ENCODE data around the gene COL28A1. TPM values are rescaled to one million over a fixed set of nuclear protein-coding genes. Genes with fewer than 3 reads are reported as not detected.

COL28A1 gene
- total RNA-seq, 4 donors from 2014 or later = 15.1 to 23.7 (median 18.3) TPM

DNA sequence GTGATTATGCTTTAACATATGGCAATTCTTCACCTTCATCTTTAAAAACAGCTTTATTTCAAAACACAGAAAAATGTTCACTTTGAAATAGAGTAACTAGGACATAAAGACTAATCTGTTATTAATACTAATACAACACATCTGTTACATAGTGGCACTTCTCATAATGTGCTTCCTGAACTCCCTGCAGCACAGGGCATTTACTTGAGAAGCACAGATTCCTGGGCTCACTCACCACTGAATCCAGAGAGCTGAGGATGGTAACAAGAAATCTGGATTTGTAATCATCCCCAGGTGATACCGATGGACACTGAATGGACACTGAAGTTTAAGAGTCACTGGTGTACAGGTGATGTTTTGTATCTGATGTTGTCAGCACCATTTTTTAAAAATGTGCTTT is 96.1 kb downstream of the COL28A1 start:
- H3K27me3 ChIP-seq = no peaks in the 10 kb centered on the region
- DNase-seq (ENCODE audit: extremely low spot score) = no peak
- intact Hi-C loops (cut with DNase I) = no loop called here
- TF ChIP-seq EP300 (IDR thresholded peaks at IDR 0.05) (no peak), POLR2AphosphoS5 (IDR thresholded peaks at IDR 0.05) (no peak), POLR2A (IDR thresholded peaks at IDR 0.05; ENCODE audit: low read depth) (no peak), CTCF (IDR thresholded peaks at IDR 0.05) (no peak)
- no peaks in the 10 kb centered on the region for H3K9me3 ChIP-seq
- no peaks in the 10 kb centered on the region for H3K4me1 ChIP-seq
- no peak overlapping the region for H3K27ac ChIP-seq (replicated peaks in 1 of 4)
- no peaks in the 10 kb centered on the region for H3K36me3 ChIP-seq
- 89% methylated on average over 1 of the region's 1 CpG for WGBS
- no peak overlapping the region for H3K4me3 ChIP-seq

DNA sequence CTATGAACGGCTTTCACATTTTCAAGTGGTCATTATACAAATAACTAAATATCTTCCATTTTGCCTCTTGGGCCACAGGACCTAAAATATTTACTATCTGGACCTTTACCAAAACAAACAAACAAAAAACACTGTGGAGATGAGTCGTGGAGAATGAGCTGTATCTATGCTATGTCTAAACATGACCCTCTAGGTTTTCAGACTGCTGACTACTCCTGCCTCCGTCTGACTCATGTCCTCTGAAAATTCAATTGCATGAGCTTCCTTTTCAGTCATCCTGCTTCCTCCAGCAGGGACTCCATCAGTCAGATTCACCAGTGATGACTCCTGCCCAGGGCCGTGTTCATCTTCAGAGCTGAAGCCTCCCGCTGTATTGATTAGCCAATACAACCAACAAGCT is 96.8 kb downstream of the COL28A1 start:
- WGBS = 69% methylated on average over 5 of the region's 5 CpGs
- no peaks in the 10 kb centered on the region for H3K27me3 ChIP-seq
- intact Hi-C loops (cut with DNase I) = no loop called here

DNA sequence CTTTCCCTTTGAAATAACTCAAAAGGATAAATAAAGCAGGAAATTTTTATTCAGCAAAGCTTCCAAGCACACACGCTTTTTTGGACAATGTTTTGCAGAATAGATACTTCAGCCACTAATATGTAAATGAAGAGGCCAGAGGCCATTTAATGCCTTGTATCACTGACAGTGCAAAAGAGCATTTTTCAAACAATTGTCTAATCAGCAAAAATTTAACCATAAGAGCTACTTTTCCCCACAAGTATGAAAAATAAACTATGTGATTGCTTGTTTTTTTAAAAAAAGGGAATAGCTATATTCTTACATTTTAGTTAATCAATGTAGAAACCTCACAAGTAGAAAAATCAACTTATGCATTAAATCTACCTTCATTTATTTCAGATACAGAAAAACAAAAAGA is 99.7 kb downstream of the COL28A1 start:
- no peak overlapping the region for H3K4me3 ChIP-seq
- no peaks in the 10 kb centered on the region for H3K9me3 ChIP-seq
- H3K27me3 ChIP-seq = no peaks in the 10 kb centered on the region
- DNase-seq (ENCODE audit: extremely low spot score) = no peak
- intact Hi-C loops (cut with DNase I) = no loop called here
- no peaks in the 10 kb centered on the region for H3K36me3 ChIP-seq
- WGBS = 93% methylated on average over 1 of the region's 1 CpG
- TF ChIP-seq POLR2A (IDR thresholded peaks at IDR 0.05; ENCODE audit: low read depth) = no peak
- no peak for TF ChIP-seq CTCF (IDR thresholded peaks at IDR 0.05)
- TF ChIP-seq POLR2AphosphoS5 (IDR thresholded peaks at IDR 0.05) = no peak
- no peak for TF ChIP-seq EP300 (IDR thresholded peaks at IDR 0.05)
- no peaks in the 10 kb centered on the region for H3K4me1 ChIP-seq
- no peak overlapping the region for H3K27ac ChIP-seq (replicated peaks in 1 of 4)

More for the DNA sequence above, 96.8 kb downstream of the COL28A1 start:
- Histone ChIP-seq H3K4me3 (no peak overlapping the region), H3K4me1 (no peaks in the 10 kb centered on the region), H3K36me3 (no peaks in the 10 kb centered on the region), H3K27ac (replicated peaks in 1 of 4) (no peak overlapping the region), H3K9me3 (no peaks in the 10 kb centered on the region)
- no peak for TF ChIP-seq POLR2A (IDR thresholded peaks at IDR 0.05; ENCODE audit: low read depth)
- no peak for TF ChIP-seq POLR2AphosphoS5 (IDR thresholded peaks at IDR 0.05)
- no peak for TF ChIP-seq CTCF (IDR thresholded peaks at IDR 0.05)
- TF ChIP-seq EP300 (IDR thresholded peaks at IDR 0.05) = no peak
- no peak for DNase-seq (ENCODE audit: extremely low spot score)

- TF ChIP-seq EP300 (IDR thresholded peaks at IDR 0.05) (no peak), POLR2A (IDR thresholded peaks at IDR 0.05; ENCODE audit: low read depth) (no peak), CTCF (IDR thresholded peaks at IDR 0.05) (no peak), POLR2AphosphoS5 (IDR thresholded peaks at IDR 0.05) (no peak)
- intact Hi-C loops (cut with DNase I) = no loop called here
Observed at GRCh38 chr7:7434329-7434728, 101.3 kb downstream of the COL28A1 start.

DNA sequence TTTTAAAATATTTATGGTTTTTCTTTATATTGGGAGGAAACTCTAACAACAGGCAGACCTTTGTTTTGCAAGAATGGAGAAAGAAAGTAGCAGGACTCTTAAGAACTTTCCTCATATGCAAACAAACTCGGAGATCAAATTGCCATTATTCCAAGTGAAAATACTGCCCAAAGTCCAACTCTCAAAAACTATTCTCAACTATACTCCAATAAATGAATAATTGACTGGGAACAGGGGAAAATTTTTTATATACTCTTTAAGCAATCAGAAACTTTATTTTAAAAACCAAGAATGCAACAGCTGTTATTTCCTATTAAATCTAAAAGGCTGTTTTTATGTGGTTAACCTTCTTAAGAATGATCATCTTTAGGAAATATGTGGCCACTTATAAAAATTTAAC is 101.9 kb downstream of the COL28A1 start:
- Histone ChIP-seq H3K9me3 (no peaks in the 10 kb centered on the region), H3K27ac (replicated peaks in 1 of 4) (no peak overlapping the region), H3K36me3 (no peaks in the 10 kb centered on the region), H3K4me1 (no peaks in the 10 kb centered on the region), H3K4me3 (no peak overlapping the region), H3K27me3 (no peaks in the 10 kb centered on the region)
- intact Hi-C loops (cut with DNase I) = no loop called here
- TF ChIP-seq EP300 (IDR thresholded peaks at IDR 0.05) = no peak
- TF ChIP-seq POLR2AphosphoS5 (IDR thresholded peaks at IDR 0.05) = no peak
- no peak for TF ChIP-seq CTCF (IDR thresholded peaks at IDR 0.05)
- no peak for TF ChIP-seq POLR2A (IDR thresholded peaks at IDR 0.05; ENCODE audit: low read depth)
- WGBS = 67% methylated on average over 1 of the region's 1 CpG
- DNase-seq (ENCODE audit: extremely low spot score) = no peak

More at GRCh38 chr7:7434329-7434728, 101.3 kb downstream of the COL28A1 start:
- WGBS = 54% methylated on average over 3 of the region's 3 CpGs
- no peaks in the 10 kb centered on the region for H3K9me3 ChIP-seq
- H3K4me1 ChIP-seq = no peaks in the 10 kb centered on the region
- no peak overlapping the region for H3K27ac ChIP-seq (replicated peaks in 1 of 4)
- no peaks in the 10 kb centered on the region for H3K27me3 ChIP-seq
- DNase-seq (ENCODE audit: extremely low spot score) = no peak
- no peaks in the 10 kb centered on the region for H3K36me3 ChIP-seq
- H3K4me3 ChIP-seq = no peak overlapping the region
